ENCODE data around the gene GSTCD. TPM values are rescaled to one million over a fixed set of nuclear protein-coding genes. Genes with fewer than 3 reads are reported as not detected.

GSTCD gene
- total RNA-seq, 1 donor from 2014 or later: 65.3 TPM

DNA sequence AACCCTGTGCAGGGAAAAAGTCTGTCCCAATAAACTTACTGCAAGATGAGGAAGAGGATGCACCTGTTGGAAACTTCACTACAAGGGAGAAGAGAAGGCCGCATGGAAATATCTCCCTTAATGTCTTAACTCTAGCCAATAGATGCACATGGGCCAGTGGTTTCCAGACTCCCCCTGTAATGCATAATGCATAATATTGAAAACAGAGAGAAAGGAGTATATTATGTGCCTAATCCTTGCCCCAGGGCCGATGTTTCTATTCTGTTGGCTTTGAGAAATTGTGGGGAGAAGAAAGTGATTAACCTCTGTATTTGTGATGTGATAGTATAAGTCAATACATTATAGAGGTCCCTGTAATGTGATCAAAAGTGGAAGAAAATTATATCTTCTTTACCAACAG, 37.3 kb upstream of the GSTCD start:
- Histone ChIP-seq H3K4me1 (no peaks in the 10 kb centered on the region), H3F3A (ENCODE audit: low read depth) (no peaks in the 10 kb centered on the region), H3K36me3 (no peaks in the 10 kb centered on the region), H2AFZ (replicated peaks) (no peak overlapping the region), H4K20me1 (ENCODE audit: low read depth) (no peaks in the 10 kb centered on the region), H3K27ac (no peak overlapping the region), H3K9me3 (ENCODE audit: low read depth) (no peaks in the 10 kb centered on the region), H3K4me2 (no peak overlapping the region), H3K27me3 (no peaks in the 10 kb centered on the region), H3K79me2 (ENCODE audit: low read depth) (no peaks in the 10 kb centered on the region), H3K9ac (no peak overlapping the region), H3K4me3 (no peak overlapping the region)
- DNase-seq (ENCODE audit: low spot score): no peak
- Mint-ChIP-seq H3K36me3 (no peaks in the 10 kb centered on the region), H3K27ac (no peak overlapping the region), H3K9me3 (no peaks in the 10 kb centered on the region), H3K27me3 (ENCODE audit: insufficient read depth, low read depth) (peaks cover 4% of the 10 kb centered on the region), H3K4me3 (no peak overlapping the region), H3K4me1 (no peaks in the 10 kb centered on the region)
- TF ChIP-seq EZH2phosphoT487 (IDR thresholded peaks at IDR 0.05) (no peak), EZH2 (IDR thresholded peaks at IDR 0.05) (no peak)
- TF ChIP-seq, protein P1, sequence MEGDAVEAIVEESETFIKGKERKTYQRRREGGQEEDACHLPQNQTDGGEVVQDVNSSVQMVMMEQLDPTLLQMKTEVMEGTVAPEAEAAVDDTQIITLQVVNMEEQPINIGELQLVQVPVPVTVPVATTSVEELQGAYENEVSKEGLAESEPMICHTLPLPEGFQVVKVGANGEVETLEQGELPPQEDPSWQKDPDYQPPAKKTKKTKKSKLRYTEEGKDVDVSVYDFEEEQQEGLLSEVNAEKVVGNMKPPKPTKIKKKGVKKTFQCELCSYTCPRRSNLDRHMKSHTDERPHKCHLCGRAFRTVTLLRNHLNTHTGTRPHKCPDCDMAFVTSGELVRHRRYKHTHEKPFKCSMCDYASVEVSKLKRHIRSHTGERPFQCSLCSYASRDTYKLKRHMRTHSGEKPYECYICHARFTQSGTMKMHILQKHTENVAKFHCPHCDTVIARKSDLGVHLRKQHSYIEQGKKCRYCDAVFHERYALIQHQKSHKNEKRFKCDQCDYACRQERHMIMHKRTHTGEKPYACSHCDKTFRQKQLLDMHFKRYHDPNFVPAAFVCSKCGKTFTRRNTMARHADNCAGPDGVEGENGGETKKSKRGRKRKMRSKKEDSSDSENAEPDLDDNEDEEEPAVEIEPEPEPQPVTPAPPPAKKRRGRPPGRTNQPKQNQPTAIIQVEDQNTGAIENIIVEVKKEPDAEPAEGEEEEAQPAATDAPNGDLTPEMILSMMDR (IDR thresholded peaks at IDR 0.05): no peak

DNA sequence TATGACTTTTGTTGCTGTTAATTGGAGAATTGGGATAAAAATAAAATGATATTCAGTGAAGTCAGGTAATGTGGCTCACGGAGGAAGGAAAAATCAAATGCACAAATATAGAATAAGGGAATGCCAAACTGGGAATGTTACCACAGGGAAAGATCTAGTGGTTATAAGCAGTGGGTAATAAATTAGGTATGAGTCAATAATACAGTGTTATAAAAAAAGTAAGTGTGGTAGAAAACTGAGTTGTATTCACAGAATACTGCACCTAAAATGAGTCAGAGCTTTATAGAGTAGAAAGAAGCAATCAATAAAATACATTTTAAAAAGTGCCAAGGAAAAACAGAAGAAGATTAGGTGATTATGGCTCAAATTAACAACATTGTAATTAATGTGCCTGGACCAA, 34.6 kb upstream of the GSTCD start:
- Mint-ChIP-seq H3K36me3 (no peaks in the 10 kb centered on the region), H3K27ac (no peak overlapping the region), H3K9me3 (no peaks in the 10 kb centered on the region), H3K27me3 (ENCODE audit: insufficient read depth, low read depth) (peaks cover 2% of the 10 kb centered on the region), H3K4me1 (no peaks in the 10 kb centered on the region), H3K4me3 (no peak overlapping the region)
- Histone ChIP-seq H4K20me1 (ENCODE audit: low read depth) (no peaks in the 10 kb centered on the region), H3K4me1 (no peaks in the 10 kb centered on the region), H3K4me2 (no peak overlapping the region), H3K79me2 (ENCODE audit: low read depth) (no peaks in the 10 kb centered on the region), H3K4me3 (no peak overlapping the region), H2AFZ (replicated peaks) (no peak overlapping the region), H3K36me3 (no peaks in the 10 kb centered on the region), H3K27me3 (no peaks in the 10 kb centered on the region), H3K9me3 (ENCODE audit: low read depth) (no peaks in the 10 kb centered on the region), H3K27ac (no peak overlapping the region), H3F3A (ENCODE audit: low read depth) (no peaks in the 10 kb centered on the region), H3K9ac (no peak overlapping the region)
- DNase-seq (ENCODE audit: low spot score): no peak
- TF ChIP-seq, protein P1 (IDR thresholded peaks at IDR 0.05): no peak
- TF ChIP-seq EZH2 (IDR thresholded peaks at IDR 0.05) (no peak), EZH2phosphoT487 (IDR thresholded peaks at IDR 0.05) (no peak)

DNA sequence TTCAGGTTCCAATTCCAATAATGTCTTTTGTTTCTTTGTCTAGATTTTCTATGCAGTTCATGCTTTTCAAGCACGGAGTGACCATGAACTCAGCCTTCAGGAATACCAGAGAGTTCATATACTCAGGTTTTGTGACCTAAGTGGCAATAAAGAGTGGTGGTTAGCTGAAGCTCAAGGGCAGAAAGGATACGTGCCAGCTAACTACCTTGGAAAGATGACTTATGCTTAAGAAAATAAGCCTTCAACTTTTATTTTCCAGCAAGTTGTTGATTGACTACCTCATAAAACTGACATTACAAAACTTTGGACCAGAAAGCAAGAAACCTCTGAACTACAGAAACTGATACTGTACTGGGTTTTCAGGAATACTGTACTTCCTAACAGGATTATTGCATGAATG, 30.9 kb upstream of the GSTCD start:
- Histone ChIP-seq H3K27me3 (no peaks in the 10 kb centered on the region), H3K4me2 (no peak overlapping the region), H3K9ac (no peak overlapping the region), H4K20me1 (ENCODE audit: low read depth) (no peaks in the 10 kb centered on the region), H3K27ac (no peak overlapping the region), H3K4me1 (no peaks in the 10 kb centered on the region), H3K9me3 (ENCODE audit: low read depth) (no peaks in the 10 kb centered on the region), H3K4me3 (no peak overlapping the region), H2AFZ (replicated peaks) (no peak overlapping the region), H3F3A (ENCODE audit: low read depth) (no peaks in the 10 kb centered on the region), H3K79me2 (ENCODE audit: low read depth) (no peaks in the 10 kb centered on the region), H3K36me3 (no peaks in the 10 kb centered on the region)
- DNase-seq (ENCODE audit: low spot score): no peak
- H3K4me1 Mint-ChIP-seq: no peaks in the 10 kb centered on the region
- no peak overlapping the region for H3K27ac Mint-ChIP-seq
- no peak overlapping the region for H3K4me3 Mint-ChIP-seq
- H3K36me3 Mint-ChIP-seq: peaks cover under 1% of the 10 kb centered on the region
- no peaks in the 10 kb centered on the region for H3K9me3 Mint-ChIP-seq
- TF ChIP-seq, protein P1 (IDR thresholded peaks at IDR 0.05): no peak
- no peak for TF ChIP-seq EZH2 (IDR thresholded peaks at IDR 0.05)
- no peak for TF ChIP-seq EZH2phosphoT487 (IDR thresholded peaks at IDR 0.05)
- peaks cover 2% of the 10 kb centered on the region for H3K27me3 Mint-ChIP-seq (ENCODE audit: insufficient read depth, low read depth)

All from neural progenitor cell (in vitro differentiated cells).